Muscle of leg (tissue), 11 donors: ENCODE results near the gene GPR160. TPM values are rescaled to one million over a fixed set of nuclear protein-coding genes. Genes with fewer than 3 reads are reported as not detected.
A peak's percentile ranks its signal among the peaks of the same experiment; 100 is the strongest.
"Not testable (repeated sequence)": the region's sequence is repeated elsewhere in the genome, so short reads cannot be mapped to it uniquely, and the experiment has no call there.

ENCODE experiments used
- DNase-seq: peaks from one replicate; pipeline ENCODE4 v3.0.0; 2013
- H3K27ac ChIP-seq: one replicate; pipeline ENCODE4 v1.5.1; 2013; ENCODE audit warnings: mild to moderate bottlenecking, low read length, control low read depth
- H3K27me3 ChIP-seq: one replicate; pipeline ENCODE4 v1.6.1; 2013; ENCODE audit warnings: low read length; ENCODE audit not compliant: control insufficient read depth, insufficient read depth
- H3K36me3 ChIP-seq: one replicate; pipeline ENCODE4 v1.6.1; 2013; ENCODE audit warnings: low read length; ENCODE audit not compliant: control insufficient read depth, insufficient read depth
- H3K4me1 ChIP-seq: one replicate; pipeline ENCODE4 v1.6.1; 2013; ENCODE audit warnings: low read length; ENCODE audit not compliant: control insufficient read depth, insufficient read depth
- H3K4me3 ChIP-seq: one replicate; pipeline ENCODE4 v1.5.1; 2013; ENCODE audit warnings: low read length, control low read depth
- H3K9me3 ChIP-seq: replicated peaks from 2 replicates; pipeline ENCODE4 v1.6.1; 2013; ENCODE audit warnings: low read depth, low read length; ENCODE audit not compliant: control insufficient read depth
- WGBS: methylation state at CpG from one replicate; pipeline ENCODE4 v1.1.5; 2013; ENCODE audit warnings: missing lambda C conversion rate; ENCODE audit not compliant: insufficient coverage; 5-methylcytosine and 5-hydroxymethylcytosine counted together
- polyA plus RNA-seq, 8 donors: library from polyadenylated mRNA; unstranded; fragments of 120-200 nt; gene quantifications; one replicate each; pipeline versions ENCODE4 v1.2.1 to v1.2.3, GENCODE V29; 2013; ENCODE audit warnings: inconsistent platforms in 1 of 8, low replicate concordance in 1 of 8; ENCODE audit not compliant: insufficient read length in 8 of 8, insufficient read depth in 1 of 8
- total RNA-seq: library from RNA; stranded (reverse); fragments of 120-200 nt; gene quantifications from one replicate; pipeline ENCODE4 v1.2.4, GENCODE V29; 2013

Gene GPR160
- total and polyA plus RNA-seq, 9 donors, result 1.2 to 14.0 (median 2.8) TPM

- H3K4me3 ChIP-seq, result no peak overlapping the region
- no peak for DNase-seq
- no peaks in the 10 kb centered on the region for H3K9me3 ChIP-seq
- H3K36me3 ChIP-seq, result peaks cover 25% of the 10 kb centered on the region
- 83% methylated on average over 1 of the region's 1 CpG for WGBS
- no peaks in the 10 kb centered on the region for H3K4me1 ChIP-seq
- no peak overlapping the region for H3K27ac ChIP-seq
- H3K27me3 ChIP-seq, result no peaks in the 10 kb centered on the region
Observed at GRCh38 chr3:170100944-170101343, 63.1 kb downstream of the GPR160 start.

GRCh38 chr3:170102431-170102830 is 64.6 kb downstream of the GPR160 start:
- H3K4me1 ChIP-seq, result no peaks in the 10 kb centered on the region
- WGBS, result 94% methylated on average over 7 of the region's 8 CpGs
- H3K36me3 ChIP-seq, result peaks cover 23% of the 10 kb centered on the region

GRCh38 chr3:170107941-170108340 is 70.1 kb downstream of the GPR160 start:
- DNase-seq, result no peak
- no peak overlapping the region for H3K4me3 ChIP-seq
- H3K9me3 ChIP-seq, result no peaks in the 10 kb centered on the region
- H3K27ac ChIP-seq, result no peak overlapping the region
- no peaks in the 10 kb centered on the region for H3K4me1 ChIP-seq
- H3K36me3 ChIP-seq, result peaks cover 20% of the 10 kb centered on the region
- no CpG with 5 or more reads among the region's 1 CpG for WGBS
- H3K27me3 ChIP-seq, result no peaks in the 10 kb centered on the region

More at GRCh38 chr3:170102431-170102830, 64.6 kb downstream of the GPR160 start:
- no peak for DNase-seq
- Histone ChIP-seq H3K9me3 (no peaks in the 10 kb centered on the region), H3K27ac (no peak overlapping the region), H3K4me3 (no peak overlapping the region), H3K27me3 (no peaks in the 10 kb centered on the region)

- no peak for DNase-seq
- H3K4me3 ChIP-seq, result no peak overlapping the region
- H3K36me3 ChIP-seq, result peaks cover 17% of the 10 kb centered on the region
- H3K27ac ChIP-seq, result no peak overlapping the region
- no peaks in the 10 kb centered on the region for H3K27me3 ChIP-seq
- H3K9me3 ChIP-seq, result no peaks in the 10 kb centered on the region
- no peaks in the 10 kb centered on the region for H3K4me1 ChIP-seq
- no CpG with 5 or more reads among the region's 3 CpGs for WGBS
Observed at GRCh38 chr3:170108955-170109354, 71.2 kb downstream of the GPR160 start.

- Histone ChIP-seq H3K36me3 (peaks cover 17% of the 10 kb centered on the region), H3K27ac (no peak overlapping the region), H3K4me1 (no peaks in the 10 kb centered on the region), H3K4me3 (no peak overlapping the region), H3K9me3 (no peaks in the 10 kb centered on the region), H3K27me3 (no peaks in the 10 kb centered on the region)
- WGBS, result 89% methylated on average over 2 of the region's 2 CpGs
- DNase-seq, result no peak
Observed at GRCh38 chr3:170109579-170110293, 71.9 kb downstream of the GPR160 start.

- Histone ChIP-seq H3K9me3 (no peaks in the 10 kb centered on the region), H3K27ac (no peak overlapping the region), H3K27me3 (no peaks in the 10 kb centered on the region), H3K4me1 (no peaks in the 10 kb centered on the region), H3K36me3 (peaks cover 26% of the 10 kb centered on the region), H3K4me3 (no peak overlapping the region)
- 87% methylated on average over 6 of the region's 9 CpGs for WGBS
- no peak for DNase-seq
Observed at GRCh38 chr3:170111147-170111771, 73.5 kb downstream of the GPR160 start.

- H3K36me3 ChIP-seq, result peaks cover 29% of the 10 kb centered on the region
- H3K4me3 ChIP-seq, H3K27me3 ChIP-seq, H3K9me3 ChIP-seq, DNase-seq, H3K4me1 ChIP-seq, H3K27ac ChIP-seq: not testable (repeated sequence)
- no CpG with 5 or more reads among the region's 8 CpGs for WGBS
Observed at GRCh38 chr3:170114165-170114564, 76.4 kb downstream of the GPR160 start.

GRCh38 chr3:170117134-170117533 is 79.3 kb downstream of the GPR160 start:
- H3K36me3 ChIP-seq, result peaks cover 44% of the 10 kb centered on the region
- H3K27me3 ChIP-seq, result no peaks in the 10 kb centered on the region
- H3K9me3 ChIP-seq, result no peaks in the 10 kb centered on the region
- H3K27ac ChIP-seq, result no peak overlapping the region
- no peak overlapping the region for H3K4me3 ChIP-seq
- no peaks in the 10 kb centered on the region for H3K4me1 ChIP-seq
- no peak for DNase-seq

GRCh38 chr3:170128259-170128976 is 90.6 kb downstream of the GPR160 start:
- Histone ChIP-seq H3K36me3 (peaks cover 15% of the 10 kb centered on the region), H3K27ac (no peak overlapping the region), H3K27me3 (no peaks in the 10 kb centered on the region), H3K4me3 (no peak overlapping the region), H3K9me3 (peaks cover 4% of the 10 kb centered on the region), H3K4me1 (no peaks in the 10 kb centered on the region)
- 87% methylated on average over 2 of the region's 4 CpGs for WGBS
- peak; percentile 9 for DNase-seq

- no peaks in the 10 kb centered on the region for H3K4me1 ChIP-seq
- peaks cover 4% of the 10 kb centered on the region for H3K9me3 ChIP-seq
- 92% methylated on average over 1 of the region's 1 CpG for WGBS
- no peak overlapping the region for H3K4me3 ChIP-seq
- DNase-seq, result no peak
- no peaks in the 10 kb centered on the region for H3K27me3 ChIP-seq
- H3K27ac ChIP-seq, result no peak overlapping the region
- H3K36me3 ChIP-seq, result peaks cover 20% of the 10 kb centered on the region
Observed at GRCh38 chr3:170128977-170129431, 91.2 kb downstream of the GPR160 start.
